Mesendoderm (in vitro differentiated cells): Measurements from ENCODE around the gene CRAMP1.
A peak's percentile ranks its signal among the peaks of the same experiment; 100 is the strongest.
"Not testable (repeated sequence)": the region's sequence is repeated elsewhere in the genome, so short reads cannot be mapped to it uniquely, and the experiment has no call there.

Source experiments
- DNase-seq: peaks from one replicate; pipeline ENCODE4 v3.0.0; 2013
- H2AK5ac ChIP-seq: 2 replicates; pipeline ENCODE4 v1.6.1; 2013; ENCODE audit warnings: low read length, inconsistent platforms
- H2BK120ac ChIP-seq: 2 replicates; pipeline ENCODE4 v1.6.1; 2013; ENCODE audit warnings: low read depth, mild to moderate bottlenecking, low read length, moderate library complexity, mixed read lengths
- H2BK15ac ChIP-seq: replicated peaks from 2 replicates; pipeline ENCODE4 v1.6.1; 2013; ENCODE audit warnings: low read depth, mild to moderate bottlenecking, moderate library complexity
- H2BK5ac ChIP-seq: 2 replicates; pipeline ENCODE4 v1.6.1; 2013; ENCODE audit warnings: low read length, inconsistent platforms
- H3K18ac ChIP-seq: 2 replicates; pipeline ENCODE4 v1.6.1; 2013; ENCODE audit warnings: mild to moderate bottlenecking, low read length, mixed read lengths
- H3K23ac ChIP-seq: one replicate; pipeline ENCODE4 v1.6.1; 2013; ENCODE audit warnings: low read length
- H3K27ac ChIP-seq: 2 replicates; pipeline ENCODE4 v1.5.1; 2013; ENCODE audit warnings: low read depth, mild to moderate bottlenecking, inconsistent platforms, low read length, moderate library complexity
- H3K27me3 ChIP-seq: 2 replicates; pipeline ENCODE4 v1.6.1; 2013; ENCODE audit warnings: low read length, control low read depth, mild to moderate bottlenecking, inconsistent platforms; ENCODE audit not compliant: insufficient read depth, poor library complexity
- H3K36me3 ChIP-seq: 2 replicates; pipeline ENCODE4 v1.6.1; 2013; ENCODE audit warnings: low read length, inconsistent platforms; ENCODE audit not compliant: control insufficient read depth, insufficient read depth
- H3K4ac ChIP-seq: one replicate; pipeline ENCODE4 v1.6.1; 2013; ENCODE audit warnings: low read depth, mild to moderate bottlenecking, low read length, moderate library complexity
- H3K4me1 ChIP-seq: 2 replicates; pipeline ENCODE4 v1.6.1; 2013; ENCODE audit warnings: low read depth, low read length, inconsistent platforms; ENCODE audit not compliant: control insufficient read depth
- H3K4me2 ChIP-seq: 2 replicates; pipeline ENCODE4 v1.6.1; 2013; ENCODE audit warnings: low read length
- H3K4me3 ChIP-seq: 2 replicates; pipeline ENCODE4 v1.5.1; 2013; ENCODE audit warnings: mild to moderate bottlenecking, low read length
- H3K56ac ChIP-seq: one replicate; pipeline ENCODE4 v1.6.1; 2013; ENCODE audit warnings: low read length
- H3K79me1 ChIP-seq: 2 replicates; pipeline ENCODE4 v1.6.1; 2013; ENCODE audit warnings: low read length, inconsistent platforms
- H3K79me2 ChIP-seq: 2 replicates; pipeline ENCODE4 v1.6.1; 2013; ENCODE audit warnings: mild to moderate bottlenecking, low read length; ENCODE audit not compliant: control insufficient read depth, insufficient read depth
- H3K9ac ChIP-seq: 2 replicates; pipeline ENCODE4 v1.6.1; 2013; ENCODE audit warnings: low read length, inconsistent platforms
- H4K5ac ChIP-seq: one replicate; pipeline ENCODE4 v1.6.1; 2013; ENCODE audit warnings: low read length
- H4K8ac ChIP-seq: one replicate; pipeline ENCODE4 v1.6.1; 2013; ENCODE audit warnings: low read depth, mild to moderate bottlenecking, control low read depth, low read length, moderate library complexity
- WGBS: extraction: QIAGEN DNeasy Blood & Tissue Kit; methylation state at CpG from one replicate; pipeline ENCODE4 v1.1.7; 2013; ENCODE audit warnings: low lambda C conversion rate, missing lambda C conversion rate; ENCODE audit not compliant: insufficient coverage; ENCODE audit errors: extremely low coverage; 5-methylcytosine and 5-hydroxymethylcytosine counted together

CRAMP1 gene

GRCh38 chr16:1701216-1701878 lies 89.2 kb downstream of the CRAMP1 start:
- H2AK5ac ChIP-seq, result no peak overlapping the region
- no peak overlapping the region for H3K9ac ChIP-seq
- H3K79me2 ChIP-seq, result no peaks in the 10 kb centered on the region
- no peak for DNase-seq
- H2BK5ac ChIP-seq, result no peak overlapping the region
- WGBS, result no CpG with 5 or more reads among the region's 6 CpGs
- H3K18ac ChIP-seq, result no peak overlapping the region
- no peak overlapping the region for H3K4ac ChIP-seq
- H3K27me3 ChIP-seq, result no peaks in the 10 kb centered on the region
- peaks cover 17% of the 10 kb centered on the region for H3K36me3 ChIP-seq
- no peak overlapping the region for H3K27ac ChIP-seq
- no peak overlapping the region for H2BK120ac ChIP-seq
- H3K79me1 ChIP-seq, result peaks cover 5% of the 10 kb centered on the region
- no peaks in the 10 kb centered on the region for H3K4me1 ChIP-seq
- no peak overlapping the region for H3K4me2 ChIP-seq
- H4K8ac ChIP-seq, result no peak overlapping the region
- no peak overlapping the region for H3K4me3 ChIP-seq
- H3K23ac ChIP-seq, result no peak overlapping the region
- H3K56ac ChIP-seq, result no peak overlapping the region
- no peak overlapping the region for H2BK15ac ChIP-seq
- H4K5ac ChIP-seq, result no peak overlapping the region

- not testable (repeated sequence) for H3K4ac ChIP-seq, DNase-seq, H4K5ac ChIP-seq, H4K8ac ChIP-seq, H2BK15ac ChIP-seq, H2BK120ac ChIP-seq, H3K36me3 ChIP-seq, H2AK5ac ChIP-seq, H3K4me1 ChIP-seq, H3K27me3 ChIP-seq
- Histone ChIP-seq H3K56ac (peak overlapping the region; percentile 99), H3K79me1 (peaks cover 15% of the 10 kb centered on the region), H2BK5ac (peak overlapping the region; percentile 88), H3K23ac (peak overlapping the region; percentile 94), H3K9ac (peak overlapping the region; percentile 94), H3K18ac (peak overlapping the region; percentile 63), H3K27ac (peak overlapping the region; percentile 79), H3K79me2 (peaks cover 18% of the 10 kb centered on the region), H3K4me3 (peak overlapping the region; percentile 76), H3K4me2 (peak overlapping the region; percentile 46)
- WGBS, result no CpG with 5 or more reads among the region's 16 CpGs
These were observed 93.1 kb downstream of the CRAMP1 start for GRCh38 chr16:1705324-1705687.

GRCh38 chr16:1705688-1706385 lies 93.7 kb downstream of the CRAMP1 start, which contains the start of gene MAPK8IP3:
MAPK8IP3 (plus strand) TSS chr16:1706195; CDS start chr16:1706340, 145 bp downstream.
- Histone ChIP-seq H3K18ac (peak within 1 kb of the TSS; percentile 63), H3K79me1 (peaks cover 15% of the 10 kb centered on the region), H4K8ac (no peak within 1 kb of the TSS), H2AK5ac (peak within 1 kb of the TSS; percentile 40), H3K4me2 (peak within 1 kb of the TSS; percentile 92), H3K4me3 (peak within 1 kb of the TSS; percentile 99), H2BK120ac (no peak within 1 kb of the TSS), H2BK5ac (peak within 1 kb of the TSS; percentile 88), H3K9ac (peak within 1 kb of the TSS; percentile 100), H3K79me2 (peaks cover 18% of the 10 kb centered on the region), H3K4ac (no peak within 1 kb of the TSS), H3K23ac (peak within 1 kb of the TSS; percentile 97), H3K56ac (peak within 1 kb of the TSS; percentile 100), H3K36me3 (peaks cover 6% of the 10 kb centered on the region), H4K5ac (no peak within 1 kb of the TSS), H3K4me1 (peaks cover 3% of the 10 kb centered on the region), H3K27me3 (no peaks in the 10 kb centered on the region), H3K27ac (peak within 1 kb of the TSS; percentile 79), H2BK15ac (no peak within 1 kb of the TSS)
- DNase-seq, result peak; percentile 94
- no CpG with 5 or more reads among the region's 79 CpGs for WGBS

- Histone ChIP-seq H3K4ac (no peak overlapping the region), H3K79me2 (peaks cover 20% of the 10 kb centered on the region), H3K4me2 (peak overlapping the region; percentile 92), H3K9ac (peak overlapping the region; percentile 100), H2AK5ac (peak overlapping the region; percentile 40), H3K27me3 (no peaks in the 10 kb centered on the region), H4K5ac (no peak overlapping the region), H2BK120ac (no peak overlapping the region), H3K23ac (peak overlapping the region; percentile 97), H3K56ac (peak overlapping the region; percentile 100), H4K8ac (no peak overlapping the region), H2BK5ac (peak overlapping the region; percentile 76), H3K18ac (no peak overlapping the region), H3K79me1 (peaks cover 18% of the 10 kb centered on the region), H2BK15ac (no peak overlapping the region), H3K4me3 (peak overlapping the region; percentile 99), H3K27ac (no peak overlapping the region), H3K4me1 (peaks cover 3% of the 10 kb centered on the region), H3K36me3 (peaks cover 2% of the 10 kb centered on the region)
- DNase-seq, result peak; percentile 27
- no CpG with 5 or more reads among the region's 62 CpGs for WGBS
These were observed 94.4 kb downstream of the CRAMP1 start for GRCh38 chr16:1706386-1707192.

- Histone ChIP-seq H3K79me2 (peaks cover 20% of the 10 kb centered on the region), H2BK15ac (no peak overlapping the region), H3K27ac (no peak overlapping the region), H3K36me3 (peaks cover 2% of the 10 kb centered on the region), H3K4me2 (peak overlapping the region; percentile 92), H3K4me1 (peaks cover 3% of the 10 kb centered on the region), H4K5ac (no peak overlapping the region), H2BK120ac (no peak overlapping the region), H4K8ac (no peak overlapping the region), H3K56ac (peak overlapping the region; percentile 85), H3K4ac (no peak overlapping the region), H3K4me3 (peak overlapping the region; percentile 41), H3K18ac (no peak overlapping the region), H3K27me3 (no peaks in the 10 kb centered on the region), H3K23ac (no peak overlapping the region), H3K79me1 (peaks cover 18% of the 10 kb centered on the region), H2BK5ac (no peak overlapping the region), H3K9ac (peak overlapping the region; percentile 75), H2AK5ac (peak overlapping the region; percentile 40)
- DNase-seq, result peak; percentile 20
- WGBS, result no CpG with 5 or more reads among the region's 16 CpGs
These were observed 95.1 kb downstream of the CRAMP1 start for GRCh38 chr16:1707193-1707790.
